GM12878 (cell line): Measurements from ENCODE around the gene GOSR2. TPM values are rescaled to one million over a fixed set of nuclear protein-coding genes. Genes with fewer than 3 reads are reported as not detected.

ENCODE experiments used
- ATAC-seq: fragments of 200-7000 bp; cut with Tn5 transposase; 3 replicates; pipeline ENCODE4 v1.9.1; 2020; ENCODE audit warnings: mild to moderate bottlenecking, moderate library complexity
- BruUV-seq: library from RNA; stranded (reverse); fragments of 400-500 nt; replicated peaks from 2 replicates; lab custom pipeline; 2021; lab: Mats Ljungman, UMichigan
- CTCF ChIA-PET: fragments of 300-600 bp; sonication (Branson Sonifier 250); formaldehyde crosslinking; extraction: SDS; loops from one replicate; lab custom pipeline; 2021; ENCODE audit warnings: inconsistent platforms; lab: Yijun Ruan, JAX
- POLR2A ChIA-PET: fragments of 350-600 bp; formaldehyde crosslinking; extraction: SDS; loops from one replicate; lab custom pipeline; 2021; ENCODE audit warnings: inconsistent platforms; lab: Charles Lee
- RAD21 ChIA-PET: fragments of 300-600 bp; sonication (Branson Sonifier 250); formaldehyde crosslinking; loops from one replicate; lab custom pipeline; 2023; ENCODE audit warnings: antibody characterized with exemption; ENCODE audit not compliant: unreplicated experiment; lab: Charles Lee
- SMC1A ChIA-PET: fragments of 300-600 bp; sonication (Branson Sonifier 250); formaldehyde crosslinking; loops from one replicate; lab custom pipeline; 2023; ENCODE audit not compliant: unreplicated experiment, uncharacterized antibody; lab: Charles Lee
- DNase-seq: peaks from one replicate; pipeline ENCODE4 v3.0.0-alpha.2; 2011; ENCODE audit warnings: low read depth, low spot score
- FAIRE-seq: peaks from 3 replicates; lab custom pipeline; 2011; peaks lifted over from hg19 to GRCh38; lab: Jason Lieb, UNC
- H2AFZ ChIP-seq: 2 replicates; pipeline ENCODE4 v1.6.0; 2011; ENCODE audit warnings: low read depth, low read length, control low read depth; ENCODE audit not compliant: control insufficient read depth
- H3K27ac ChIP-seq: 2 replicates; pipeline ENCODE4 v1.5.1; 2011; ENCODE audit warnings: control low read depth; ENCODE audit not compliant: control insufficient read depth, insufficient read depth
- H3K27me3 ChIP-seq, 2 experiments: replicated peaks in 1 of 2; 2 replicates each; pipeline versions ENCODE4 v1.6.0 to v1.6.1; 2011; ENCODE audit warnings: low read length in 1 of 2; ENCODE audit not compliant: control insufficient read depth in 2 of 2, insufficient read depth in 2 of 2
- H3K36me3 ChIP-seq, 2 experiments: 2 replicates each; pipeline ENCODE4 v1.5.1; 2011; ENCODE audit warnings: low read length in 1 of 2; ENCODE audit not compliant: control insufficient read depth in 2 of 2, insufficient read depth in 2 of 2
- H3K4me1 ChIP-seq: 2 replicates; pipeline ENCODE4 v1.6.1; 2011; ENCODE audit warnings: mild to moderate bottlenecking, low read length, moderate library complexity, mixed read lengths; ENCODE audit not compliant: control insufficient read depth, insufficient read depth
- H3K4me2 ChIP-seq: 2 replicates; pipeline ENCODE4 v1.6.0; 2011; ENCODE audit warnings: control low read depth; ENCODE audit not compliant: control insufficient read depth, insufficient read depth
- H3K4me3 ChIP-seq: fragments of 200-600 bp; sonication (generic); 2 replicates; pipeline ENCODE4 v1.5.1; 2016
- H3K79me2 ChIP-seq: 2 replicates; pipeline ENCODE4 v1.6.0; 2011; ENCODE audit warnings: low read length; ENCODE audit not compliant: control insufficient read depth, insufficient read depth
- H3K9ac ChIP-seq: 2 replicates; pipeline ENCODE4 v1.8.0; 2011; ENCODE audit warnings: low read length, control low read depth, mixed read lengths; ENCODE audit not compliant: control insufficient read depth, insufficient read depth
- H3K9me3 ChIP-seq: replicated peaks from 3 replicates; pipeline ENCODE4 v1.5.1; 2011; ENCODE audit warnings: mild to moderate bottlenecking, low read length; ENCODE audit not compliant: control insufficient read depth, insufficient read depth
- H4K20me1 ChIP-seq: 2 replicates; pipeline ENCODE4 v1.6.0; 2011; ENCODE audit not compliant: control insufficient read depth, insufficient read depth
- BMI1 ChIP-seq: fragments of 450-650 bp; IDR thresholded peaks from 2 replicates; pipeline ENCODE4 v1.6.1; 2016; ENCODE audit warnings: mild to moderate bottlenecking, moderate library complexity, borderline replicate concordance
- CEBPB ChIP-seq, 2 experiments: fragments of 150-350 bp in 1 of 2; IDR thresholded peaks; 2 replicates each; pipeline ENCODE4 v1.6.1; 2012 to 2014; ENCODE audit warnings: low read depth in 2 of 2, low read length in 2 of 2, borderline replicate concordance in 1 of 2, inconsistent platforms in 1 of 2
- IKZF2 ChIP-seq, 2 experiments: fragments of 450-650 bp; IDR thresholded peaks; 2 replicates each; pipeline ENCODE4 v1.6.1; 2017; ENCODE audit warnings: mild to moderate bottlenecking in 2 of 2, moderate library complexity in 2 of 2
- JUND ChIP-seq: IDR thresholded peaks from 2 replicates; pipeline ENCODE4 v1.6.1; 2012; ENCODE audit warnings: low read depth, mild to moderate bottlenecking, low read length, improper control_type of control experiment, moderate library complexity
- MTA2 ChIP-seq: fragments of 450-650 bp; IDR thresholded peaks from 2 replicates; pipeline ENCODE4 v1.6.1; 2016; ENCODE audit warnings: low read depth, mild to moderate bottlenecking, moderate library complexity
- NFXL1 ChIP-seq: fragments of 450-650 bp; IDR thresholded peaks from 2 replicates; pipeline ENCODE4 v1.6.1; 2017; ENCODE audit warnings: antibody characterized with exemption, mild to moderate bottlenecking, borderline replicate concordance
- NFYA ChIP-seq: IDR thresholded peaks from 2 replicates; pipeline ENCODE4 v1.6.1; 2011; ENCODE audit warnings: low read depth, mild to moderate bottlenecking, low read length, improper control_type of control experiment, borderline replicate concordance
- NFYB ChIP-seq: IDR thresholded peaks from 2 replicates; pipeline ENCODE4 v1.6.1; 2011; ENCODE audit warnings: low read depth, mild to moderate bottlenecking, low read length, improper control_type of control experiment, moderate library complexity; ENCODE audit not compliant: insufficient read depth
- POLR2AphosphoS2 ChIP-seq: IDR thresholded peaks from 2 replicates; pipeline ENCODE4 v1.6.1; 2011; ENCODE audit warnings: low read depth, mild to moderate bottlenecking, low read length, improper control_type of control experiment, moderate library complexity
- RBBP5 ChIP-seq: fragments of 200-600 bp; sonication (generic); conservative IDR thresholded peaks from 2 replicates; pipeline ENCODE4 v1.6.1; 2016
- RFX5 ChIP-seq: IDR thresholded peaks from 2 replicates; pipeline ENCODE4 v1.6.1; 2011; ENCODE audit warnings: low read depth, low read length, improper control_type of control experiment
- SMAD1 ChIP-seq: fragments of 450-650 bp; IDR thresholded peaks from 2 replicates; pipeline ENCODE4 v1.6.1; 2018; ENCODE audit warnings: mild to moderate bottlenecking, low read depth; ENCODE audit not compliant: partially characterized antibody
- SMAD5 ChIP-seq: IDR thresholded peaks from 2 replicates; pipeline ENCODE4 v1.6.1; 2016; ENCODE audit warnings: antibody characterized with exemption, low read depth
- USF2 ChIP-seq: IDR thresholded peaks from 2 replicates; pipeline ENCODE4 v1.6.1; 2011; ENCODE audit warnings: low read depth, low read length, improper control_type of control experiment, borderline replicate concordance
- ZZZ3 ChIP-seq: IDR thresholded peaks from 2 replicates; pipeline ENCODE4 v1.6.1; 2011; ENCODE audit warnings: low read depth; ENCODE audit not compliant: control insufficient read depth, insufficient read length
- WGBS: methylation state at CpG from one replicate; pipeline ENCODE4 v1.1.6; 2016; ENCODE audit warnings: low lambda C conversion rate; ENCODE audit not compliant: insufficient replicate concordance, insufficient coverage; ENCODE audit errors: missing lambda C conversion rate; 5-methylcytosine and 5-hydroxymethylcytosine counted together
- in situ Hi-C: fragments of 300-500 bp; cut with MboI; formaldehyde crosslinking; loops from 9 replicates; pipeline ENCODE4 v1.14.3; 2018; ENCODE audit warnings: mixed read lengths
- intact Hi-C: fragments of 100-400 bp; cut with micrococcal nuclease; formaldehyde crosslinking; loops from one replicate; pipeline ENCODE4 v1.14.2; 2022; ENCODE audit not compliant: unreplicated experiment
- polyA plus RNA-seq, 11 experiments: library from polyadenylated mRNA; depleted of rRNA in 4 of 11; unstranded in 6 of 11; stranded (reverse) in 5 of 11; fragments of >200 nt; fragmentation: Nextera tagmentation in 4 of 11; fragmentation: Illumina TruSeq in 1 of 11; extraction: Ambion mirVana in 4 of 11; extraction: Trizol in 1 of 11; gene quantifications; 1 replicate in 1 of 11; 2 replicates in 10 of 11; pipeline versions ENCODE4 v1.2.1 to v1.2.3, GENCODE V29; 2011 to 2016; ENCODE audit warnings: inconsistent platforms in 2 of 11, missing spikeins in 2 of 11, low read depth in 1 of 11
- total RNA-seq, 4 experiments: library from RNA; depleted of rRNA in 3 of 4; stranded (reverse); fragments of >200 nt in 3 of 4; fragmentation: Illumina TruSeq in 1 of 4; extraction: Trizol in 1 of 4; gene quantifications; 2 replicates each; pipeline versions ENCODE4 v1.2.1 to v1.2.3, GENCODE V29; 2013 to 2021
- TF ChIP-seq, protein P1 (sequence below): IDR thresholded peaks from 2 replicates; pipeline ENCODE4 v1.6.1; 2012; ENCODE audit warnings: low read depth, low read length, improper control_type of control experiment
- TF ChIP-seq, protein P2 (sequence below): fragments of 450-650 bp; IDR thresholded peaks from 2 replicates; pipeline ENCODE4 v1.6.1; 2017; ENCODE audit warnings: low read depth, mild to moderate bottlenecking, moderate library complexity

GOSR2 gene
- total and polyA plus RNA-seq, 10 of the 15 experiments (the other 5 are each of a cell fraction or from before 2014, with no cell fraction given): 30.1 to 64.5 (median 47.0) TPM

DNA sequence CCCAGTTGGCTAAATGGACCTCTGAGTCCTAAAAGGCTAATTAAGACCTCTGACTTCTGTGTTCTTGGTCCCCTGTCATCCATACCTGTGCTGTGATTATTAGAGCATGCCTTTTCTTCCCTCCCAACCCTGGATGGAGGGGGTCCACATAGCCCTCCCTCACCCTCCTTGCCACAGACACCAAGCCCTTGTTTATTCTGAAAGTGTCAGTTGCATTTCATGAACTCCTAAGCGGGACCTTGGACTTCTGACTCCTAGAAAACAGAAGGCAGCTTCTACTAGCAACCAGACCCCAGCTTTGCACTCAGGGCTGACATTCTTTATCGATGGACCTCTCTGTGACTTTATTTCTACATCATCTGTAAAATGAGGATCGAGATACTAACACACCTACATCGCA lies 33.4 kb upstream of the GOSR2 start (continued):
- TF ChIP-seq USF2: no peak
- TF ChIP-seq ZZZ3: no peak
- no peak for TF ChIP-seq SMAD1
- no peak for TF ChIP-seq RFX5
- TF ChIP-seq BMI1: no peak
- TF ChIP-seq, protein P1, sequence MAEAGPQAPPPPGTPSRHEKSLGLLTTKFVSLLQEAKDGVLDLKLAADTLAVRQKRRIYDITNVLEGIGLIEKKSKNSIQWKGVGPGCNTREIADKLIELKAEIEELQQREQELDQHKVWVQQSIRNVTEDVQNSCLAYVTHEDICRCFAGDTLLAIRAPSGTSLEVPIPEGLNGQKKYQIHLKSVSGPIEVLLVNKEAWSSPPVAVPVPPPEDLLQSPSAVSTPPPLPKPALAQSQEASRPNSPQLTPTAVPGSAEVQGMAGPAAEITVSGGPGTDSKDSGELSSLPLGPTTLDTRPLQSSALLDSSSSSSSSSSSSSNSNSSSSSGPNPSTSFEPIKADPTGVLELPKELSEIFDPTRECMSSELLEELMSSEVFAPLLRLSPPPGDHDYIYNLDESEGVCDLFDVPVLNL: no peak

DNA sequence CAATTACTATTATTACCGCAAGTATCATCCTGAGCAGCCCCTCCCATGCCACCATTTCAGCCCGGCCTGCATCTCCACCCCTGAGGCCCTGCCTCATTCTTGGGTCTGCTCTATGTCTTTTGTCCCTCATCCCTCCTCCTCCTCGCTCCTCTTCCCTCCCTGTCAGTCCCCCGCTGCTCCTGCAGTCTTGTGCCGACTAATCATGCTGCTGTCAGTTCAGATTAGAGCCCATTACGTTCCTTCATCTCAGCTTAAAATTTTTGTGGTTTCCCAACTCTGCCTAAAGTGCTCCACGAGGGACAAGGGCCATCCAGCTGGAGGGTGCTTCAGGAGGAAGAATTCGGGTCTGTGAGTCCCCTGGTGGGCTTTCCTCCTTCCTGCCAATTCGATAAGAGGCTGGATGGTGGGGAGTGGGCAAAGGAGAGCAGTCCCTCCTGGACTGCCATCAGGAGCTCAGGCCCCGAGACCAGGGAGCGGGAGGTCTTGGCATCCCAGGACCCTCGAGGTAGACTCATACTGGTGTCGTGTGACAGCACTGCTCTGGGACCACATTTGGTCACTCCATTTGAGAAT lies 32.9 kb upstream of the GOSR2 start:
- no peak for FAIRE-seq
- Histone ChIP-seq H3K27ac (no peak overlapping the region), H3K27me3 (peaks cover 3% of the 10 kb centered on the region in 2 experiments; a peak in 3 of 4 replicates), H3K79me2 (no peaks in the 10 kb centered on the region), H3K9me3 (no peaks in the 10 kb centered on the region), H3K4me2 (no peak overlapping the region), H4K20me1 (peaks cover 3% of the 10 kb centered on the region; the same call in 1 of the 2 replicates), H2AFZ (no peak overlapping the region), H3K9ac (no peak overlapping the region), H3K36me3 (no peaks in the 10 kb centered on the region), H3K4me1 (no peaks in the 10 kb centered on the region), H3K4me3 (no peak overlapping the region)
- no peak for ATAC-seq
- WGBS: 21% methylated on average over 13 of the region's 13 CpGs
- SMC1A ChIA-PET: no interaction called here
- POLR2A ChIA-PET: no interaction called here
- BruUV-seq: no TSS peak
- intact Hi-C loops: no loop called here
- RAD21 ChIA-PET: no interaction called here
- CTCF ChIA-PET: no interaction called here
- no peak for DNase-seq
- in situ Hi-C loops: loop anchor here (10.0 kb wide), 1 partner anchor 95 kb away; no protein-coding TSS in a partner anchor
- TF ChIP-seq NFXL1: no peak
- TF ChIP-seq IKZF2 (IDR thresholded peaks at IDR 0.05): no peak
- TF ChIP-seq SMAD1: no peak
- no peak for TF ChIP-seq CEBPB (IDR thresholded peaks at IDR 0.05; ENCODE audit: borderline replicate concordance in 1 of 2, low read depth in 2 of 2, low read length in 2 of 2)
- no peak for TF ChIP-seq JUND
- TF ChIP-seq NFYA: no peak
- TF ChIP-seq RBBP5: no peak
- TF ChIP-seq SMAD5: no peak
- no peak for TF ChIP-seq POLR2AphosphoS2
- no peak for TF ChIP-seq NFYB
- TF ChIP-seq, protein P2, sequence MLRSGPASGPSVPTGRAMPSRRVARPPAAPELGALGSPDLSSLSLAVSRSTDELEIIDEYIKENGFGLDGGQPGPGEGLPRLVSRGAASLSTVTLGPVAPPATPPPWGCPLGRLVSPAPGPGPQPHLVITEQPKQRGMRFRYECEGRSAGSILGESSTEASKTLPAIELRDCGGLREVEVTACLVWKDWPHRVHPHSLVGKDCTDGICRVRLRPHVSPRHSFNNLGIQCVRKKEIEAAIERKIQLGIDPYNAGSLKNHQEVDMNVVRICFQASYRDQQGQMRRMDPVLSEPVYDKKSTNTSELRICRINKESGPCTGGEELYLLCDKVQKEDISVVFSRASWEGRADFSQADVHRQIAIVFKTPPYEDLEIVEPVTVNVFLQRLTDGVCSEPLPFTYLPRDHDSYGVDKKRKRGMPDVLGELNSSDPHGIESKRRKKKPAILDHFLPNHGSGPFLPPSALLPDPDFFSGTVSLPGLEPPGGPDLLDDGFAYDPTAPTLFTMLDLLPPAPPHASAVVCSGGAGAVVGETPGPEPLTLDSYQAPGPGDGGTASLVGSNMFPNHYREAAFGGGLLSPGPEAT: no peak
- no peak for TF ChIP-seq MTA2
